ENCODE results near the gene GTF2F1.
"Not testable (repeated sequence)": the region's sequence is repeated elsewhere in the genome, so short reads cannot be mapped to it uniquely, and the experiment has no call there.

GRCh38 chr19:6400062-6400944 is 7.3 kb upstream of the GTF2F1 start:
- TF ChIP-seq POLR2A (IDR thresholded peaks at IDR 0.05), result not testable (repeated sequence)
- TF ChIP-seq, protein P1, sequence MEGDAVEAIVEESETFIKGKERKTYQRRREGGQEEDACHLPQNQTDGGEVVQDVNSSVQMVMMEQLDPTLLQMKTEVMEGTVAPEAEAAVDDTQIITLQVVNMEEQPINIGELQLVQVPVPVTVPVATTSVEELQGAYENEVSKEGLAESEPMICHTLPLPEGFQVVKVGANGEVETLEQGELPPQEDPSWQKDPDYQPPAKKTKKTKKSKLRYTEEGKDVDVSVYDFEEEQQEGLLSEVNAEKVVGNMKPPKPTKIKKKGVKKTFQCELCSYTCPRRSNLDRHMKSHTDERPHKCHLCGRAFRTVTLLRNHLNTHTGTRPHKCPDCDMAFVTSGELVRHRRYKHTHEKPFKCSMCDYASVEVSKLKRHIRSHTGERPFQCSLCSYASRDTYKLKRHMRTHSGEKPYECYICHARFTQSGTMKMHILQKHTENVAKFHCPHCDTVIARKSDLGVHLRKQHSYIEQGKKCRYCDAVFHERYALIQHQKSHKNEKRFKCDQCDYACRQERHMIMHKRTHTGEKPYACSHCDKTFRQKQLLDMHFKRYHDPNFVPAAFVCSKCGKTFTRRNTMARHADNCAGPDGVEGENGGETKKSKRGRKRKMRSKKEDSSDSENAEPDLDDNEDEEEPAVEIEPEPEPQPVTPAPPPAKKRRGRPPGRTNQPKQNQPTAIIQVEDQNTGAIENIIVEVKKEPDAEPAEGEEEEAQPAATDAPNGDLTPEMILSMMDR (IDR thresholded peaks at IDR 0.05), result not testable (repeated sequence)
